Adrenal gland (tissue), 12 donors: ENCODE results near the gene FOSB. TPM values are rescaled to one million over a fixed set of nuclear protein-coding genes. Genes with fewer than 3 reads are reported as not detected.
"Not testable (repeated sequence)": the region's sequence is repeated elsewhere in the genome, so short reads cannot be mapped to it uniquely, and the experiment has no call there.

ENCODE experiments used
- DNase-seq, 7 donors: peaks; one replicate each; pipeline ENCODE4 v3.0.0-alpha.2; 2019 to 2020
- H3K27ac ChIP-seq, 5 donors: fragments of 200-600 bp; sonication (generic) in 4 of 5; 1 replicate in 3 of 5; 2 replicates in 2 of 5; pipeline versions ENCODE4 v1.5.1 to v1.8.0; 2016 to 2020; ENCODE audit warnings: mild to moderate bottlenecking in 1 of 5
- H3K27me3 ChIP-seq: fragments of 200-600 bp; 2 replicates; pipeline ENCODE4 v1.8.0; 2021
- H3K36me3 ChIP-seq, 2 donors: fragments of 200-600 bp; replicated peaks in 1 of 2; 1 replicate in 1 of 2; 2 replicates in 1 of 2; pipeline versions ENCODE4 v1.5.1 to v1.8.0; 2018 to 2022
- H3K4me1 ChIP-seq, 2 donors: fragments of 200-600 bp; replicated peaks in 1 of 2; 1 replicate in 1 of 2; 2 replicates in 1 of 2; pipeline versions ENCODE4 v1.5.1 to v1.8.0; 2018 to 2021
- H3K4me3 ChIP-seq, 4 donors: fragments of 200-600 bp; sonication (generic) in 3 of 4; one replicate each; pipeline ENCODE4 v1.5.1; 2016 to 2018
- H3K9me3 ChIP-seq, 3 donors: fragments of 200-600 bp; sonication (generic) in 1 of 3; replicated peaks in 1 of 3; 1 replicate in 2 of 3; 2 replicates in 1 of 3; pipeline versions ENCODE4 v1.5.1 to v1.8.0; 2016 to 2021
- CTCF ChIP-seq, 6 experiments: fragments of 450-650 bp in 4 of 6; fragments of 200-600 bp in 2 of 6; sonication (generic) in 1 of 6; IDR thresholded peaks; 1 replicate in 5 of 6; 2 replicates in 1 of 6; pipeline versions ENCODE4 v1.5.1 to v1.8.0; 2016 to 2021; ENCODE audit warnings: antibody characterized with exemption in 6 of 6, mild to moderate bottlenecking in 2 of 6, moderate library complexity in 1 of 6
- POLR2A ChIP-seq, 2 donors: fragments of 450-650 bp; IDR thresholded peaks; one replicate each; pipeline ENCODE4 v1.6.1; 2017; ENCODE audit warnings: antibody characterized with exemption in 2 of 2, mild to moderate bottlenecking in 2 of 2, moderate library complexity in 1 of 2
- WGBS, 4 donors: extraction: QIAGEN DNeasy Blood & Tissue Kit in 2 of 4; methylation state at CpG; one replicate each; pipeline versions ENCODE4 v1.1.5 to v1.1.7; 2013 to 2017; 5-methylcytosine and 5-hydroxymethylcytosine counted together
- intact Hi-C, 2 donors: fragments of 100-400 bp; cut with DNase I; formaldehyde crosslinking; loops; one replicate each; pipeline versions ENCODE4 v1.14.1 to v1.15.0; 2022 to 2023
- polyA plus RNA-seq, 3 donors: library from polyadenylated mRNA; stranded (reverse); fragments of 200-250 nt in 2 of 3; fragments of 350-450 nt in 1 of 3; fragmentation: Illumina TruSeq in 1 of 3; extraction: RNeasy Lipid Tissue Mini Kit (QIAGEN cat#74804) in 1 of 3; gene quantifications; one replicate each; pipeline ENCODE4 v1.2.3, GENCODE V29; 2013 to 2014
- total RNA-seq, 9 donors: library from RNA; depleted of rRNA in 4 of 9; stranded (reverse); fragments of >200 nt in 4 of 9; fragments of 120-200 nt in 1 of 9; fragmentation: NEBNext Ultra II Directional in 1 of 9; extraction: Animal tissue kit (Norgen Biotek cat#: 25700) in 1 of 9; gene quantifications; one replicate each; pipeline versions ENCODE4 v1.1.0 to v1.2.4, GENCODE V29; 2013 to 2023
- donor health status: healthy with polysubstance abuse.
- donor health status: Bipolar disorder and iron deficiency.
- donor health status: DM: yes; HTN: yes; CAD: no.
- donor health status: DM: no; HTN: no; CAD: no.
- donor health status: DM: no; HTN: no; CAD: no.
- donor health status: DM: yes; HTN: yes; CAD: no.

FOSB gene
- total and polyA plus RNA-seq, 12 donors: 0.95 to 21.7 (median 3.6) TPM

GRCh38 chr19:45428384-45429231, 39.2 kb upstream of the FOSB start:
- H3K36me3 ChIP-seq: no peaks in the 10 kb centered on the region
- no peaks in the 10 kb centered on the region for H3K27me3 ChIP-seq
- no peaks in the 10 kb centered on the region for H3K9me3 ChIP-seq
- 2 to 5% (median 3%) methylated on average over 25 to 73 of the region's 73 CpGs for WGBS, 4 donors
- TF ChIP-seq POLR2A (IDR thresholded peaks at IDR 0.05): no peak
- TF ChIP-seq CTCF (IDR thresholded peaks at IDR 0.05): peak in 3 of 6 experiments; percentile 26 to 38 (median 28)
- H3K4me1 ChIP-seq: peaks cover 22 to 36% of the 10 kb centered on the region in 2 donors
- peak overlapping the region in 1 of 4 donors; percentile 44 for H3K4me3 ChIP-seq
- DNase-seq: peak in 3 of 7 donors; percentile 49 to 62 (median 52)
- intact Hi-C loops: no loop called here
- H3K27ac ChIP-seq: peak overlapping the region in 3 of 5 donors; percentile 20 to 80 (median 73)

- H3K9me3 ChIP-seq, H3K36me3 ChIP-seq, H3K27me3 ChIP-seq, intact Hi-C loops, H3K4me3 ChIP-seq: not testable (repeated sequence)
- H3K27ac ChIP-seq: peak overlapping the region in 1 of 5 donors; percentile 16
- peak in 2 of 7 donors; percentile 34 to 63 for DNase-seq
- peaks cover 13 to 25% of the 10 kb centered on the region in 2 donors for H3K4me1 ChIP-seq
- WGBS, 4 donors: 31 to 53% (median 49%) methylated on average over 8 to 11 of the region's 11 CpGs
These were observed 37.9 kb upstream of the FOSB start for GRCh38 chr19:45429896-45430295.

- H3K4me3 ChIP-seq, H3K27ac ChIP-seq, H3K27me3 ChIP-seq, intact Hi-C loops, DNase-seq, H3K9me3 ChIP-seq, H3K36me3 ChIP-seq: not testable (repeated sequence)
- H3K4me1 ChIP-seq: peaks cover 8 to 17% of the 10 kb centered on the region in 2 donors
- 51 to 55% (median 53%) methylated on average over 9 of the region's 9 CpGs for WGBS, 4 donors
These were observed 36.8 kb upstream of the FOSB start for GRCh38 chr19:45431008-45431407.

- DNase-seq, H3K4me3 ChIP-seq, intact Hi-C loops, H3K9me3 ChIP-seq, H3K27me3 ChIP-seq, H3K27ac ChIP-seq, H3K36me3 ChIP-seq: not testable (repeated sequence)
- peaks cover 8 to 17% of the 10 kb centered on the region in 2 donors for H3K4me1 ChIP-seq
- 84 to 96% (median 89%) methylated on average over 8 of the region's 8 CpGs for WGBS, 4 donors
These were observed 35.3 kb upstream of the FOSB start for GRCh38 chr19:45432543-45432942.

- intact Hi-C loops: no loop called here
- H3K9me3 ChIP-seq: no peaks in the 10 kb centered on the region
- WGBS, 4 donors: 76 to 87% (median 80%) methylated on average over 3 of the region's 3 CpGs
These were observed 30.5 kb upstream of the FOSB start for GRCh38 chr19:45437328-45437727.

More at GRCh38 chr19:45437328-45437727, 30.5 kb upstream of the FOSB start:
- Histone ChIP-seq H3K27ac (no peak overlapping the region), H3K4me1 (peaks cover 0 to 6% of the 10 kb centered on the region in 2 donors), H3K4me3 (no peak overlapping the region), H3K27me3 (no peaks in the 10 kb centered on the region), H3K36me3 (no peaks in the 10 kb centered on the region)
- DNase-seq: no peak
- TF ChIP-seq CTCF (IDR thresholded peaks at IDR 0.05): no peak
